Islet precursor cell (in vitro differentiated cells): ENCODE data around the gene GPC2.

Experiments
- DNase-seq: peaks from one replicate; pipeline ENCODE4 v3.0.0-alpha.2; 2018

GPC2 gene

GRCh38 chr7:100119970-100120732, 57.0 kb downstream of the GPC2 start:
- DNase-seq: peak; percentile 84
